ENCODE results near the gene PARVB.

PARVB gene

DNA sequence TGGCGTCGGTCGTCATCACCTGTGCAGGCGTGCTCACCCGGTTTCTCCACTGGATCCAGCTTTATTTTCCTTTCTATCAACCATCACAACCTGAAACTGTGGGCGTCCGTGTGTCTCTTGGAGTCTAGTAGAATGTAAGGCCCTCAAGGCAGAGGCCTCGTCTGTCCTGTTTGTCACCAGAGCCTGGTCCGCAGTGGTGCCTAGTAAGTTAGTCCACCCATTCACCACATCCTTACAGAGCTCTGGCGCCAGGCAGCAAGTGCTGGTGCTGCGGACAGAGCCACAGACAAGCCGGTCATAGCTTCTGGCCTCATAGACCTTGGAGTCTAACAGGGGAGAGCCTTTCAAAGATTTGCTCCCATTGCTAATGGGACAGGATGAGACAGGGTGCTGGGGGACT lies 92.2 kb downstream of the PARVB start:
- DNase-seq: no peak
- TF ChIP-seq GATA1 (IDR thresholded peaks at IDR 0.05; ENCODE audit: low read depth, low read length): no peak
- no peak for TF ChIP-seq POLR2A (IDR thresholded peaks at IDR 0.05; ENCODE audit: low read length)

DNA sequence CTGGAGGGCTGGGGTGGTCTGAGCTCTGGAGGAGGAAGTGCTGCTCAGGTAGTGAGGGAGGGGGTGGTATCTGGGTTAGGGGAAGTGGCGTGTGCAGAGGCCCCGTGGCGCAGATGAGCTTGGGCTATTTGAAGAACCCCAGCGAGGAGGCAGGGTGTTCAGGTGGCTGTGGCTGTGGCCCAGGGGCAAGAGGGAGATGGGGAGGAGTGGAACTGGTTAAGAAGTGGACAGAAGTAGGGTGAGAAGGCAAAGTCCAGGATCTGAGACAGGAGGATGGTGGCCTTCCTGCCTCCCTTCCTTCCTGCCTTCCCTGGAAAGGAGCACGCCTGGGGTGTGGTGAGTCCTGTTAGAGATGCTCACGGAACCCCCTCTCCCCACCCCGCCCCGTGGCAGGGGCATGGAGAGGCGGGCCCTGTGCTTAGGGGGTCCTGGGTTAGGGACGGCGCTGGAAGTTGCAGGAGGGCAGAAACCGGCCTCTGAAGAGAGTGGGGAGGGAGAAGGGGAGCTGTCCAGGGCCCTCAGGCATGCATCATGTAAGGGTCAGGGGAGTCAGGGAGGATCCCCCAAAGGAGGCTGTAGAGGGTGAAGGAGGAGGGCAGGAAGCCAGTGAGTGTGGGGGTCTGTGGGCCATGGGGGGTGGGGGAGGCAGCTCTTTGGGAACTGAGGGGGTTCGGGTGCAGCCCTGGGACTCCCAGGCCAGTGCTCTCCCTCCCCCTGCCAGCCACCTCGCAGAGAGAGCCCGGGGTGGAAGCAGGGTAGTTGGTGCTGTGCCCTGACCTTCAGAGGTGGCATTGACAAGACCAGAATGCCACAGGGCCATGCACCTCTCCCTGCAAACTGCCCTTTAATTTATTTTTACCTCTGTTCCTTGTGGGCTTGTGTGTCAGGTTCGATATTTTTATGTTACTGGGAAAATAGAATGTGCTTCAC lies 92.9 kb downstream of the PARVB start:
- no peak for DNase-seq
- no peak for TF ChIP-seq POLR2A (IDR thresholded peaks at IDR 0.05; ENCODE audit: low read length)
- no peak for TF ChIP-seq GATA1 (IDR thresholded peaks at IDR 0.05; ENCODE audit: low read depth, low read length)

DNA sequence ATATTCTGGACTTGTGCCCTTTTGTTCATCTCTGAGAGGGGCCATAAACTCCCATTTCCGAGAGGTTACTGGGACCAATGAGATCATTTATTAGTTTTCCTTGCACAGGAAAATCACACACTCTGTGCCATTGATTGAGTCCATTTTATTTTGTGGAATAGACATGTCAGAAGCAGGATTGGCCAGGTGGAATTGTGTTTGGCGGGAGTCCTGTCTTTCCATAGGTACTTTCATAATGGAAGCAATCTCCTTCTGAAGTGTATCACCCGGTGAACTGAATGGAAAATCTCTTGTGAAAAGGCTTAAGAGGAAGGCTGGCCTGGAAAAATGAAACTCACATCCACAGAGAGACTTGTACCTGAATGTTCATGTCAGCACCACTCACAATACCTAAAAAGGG lies 93.6 kb downstream of the PARVB start:
- TF ChIP-seq POLR2A (IDR thresholded peaks at IDR 0.05; ENCODE audit: low read length) (no peak), GATA1 (IDR thresholded peaks at IDR 0.05; ENCODE audit: low read depth, low read length) (no peak)
- no peak for DNase-seq

DNA sequence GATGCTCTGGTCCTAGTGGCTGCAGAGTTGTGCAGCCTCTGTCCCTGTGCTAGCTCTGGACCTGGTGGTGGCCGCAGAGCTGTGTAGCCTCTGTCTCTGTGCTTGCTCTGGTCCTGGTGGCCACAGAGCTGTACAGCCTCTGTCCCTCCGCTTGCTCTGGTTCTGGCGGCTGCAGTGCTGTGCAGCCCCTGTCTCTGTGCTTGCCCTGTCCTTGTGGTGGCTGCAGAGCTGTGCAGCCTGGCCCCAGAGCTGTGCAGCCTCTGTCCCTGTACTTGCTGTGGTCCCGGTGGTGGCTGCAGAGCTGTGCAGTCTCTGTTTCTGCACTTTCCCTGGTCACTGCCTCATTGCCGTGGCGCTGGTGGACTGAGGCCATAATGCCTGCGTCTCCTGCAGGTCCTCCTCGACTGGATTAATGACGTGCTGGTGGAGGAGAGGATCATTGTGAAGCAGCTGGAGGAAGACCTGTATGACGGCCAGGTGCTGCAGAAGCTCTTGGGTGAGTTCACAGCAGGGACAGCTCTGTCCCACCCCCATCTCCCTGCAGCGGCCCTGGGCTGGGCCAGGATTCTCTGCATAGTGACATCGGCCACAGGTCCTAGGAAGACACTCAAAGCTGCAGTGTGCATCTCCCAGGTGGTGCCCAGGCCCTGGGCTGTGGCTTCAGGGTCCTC lies 94.7 kb downstream of the PARVB start:
- DNase-seq: no peak
- TF ChIP-seq POLR2A (IDR thresholded peaks at IDR 0.05; ENCODE audit: low read length): no peak
- no peak for TF ChIP-seq GATA1 (IDR thresholded peaks at IDR 0.05; ENCODE audit: low read depth, low read length)

DNA sequence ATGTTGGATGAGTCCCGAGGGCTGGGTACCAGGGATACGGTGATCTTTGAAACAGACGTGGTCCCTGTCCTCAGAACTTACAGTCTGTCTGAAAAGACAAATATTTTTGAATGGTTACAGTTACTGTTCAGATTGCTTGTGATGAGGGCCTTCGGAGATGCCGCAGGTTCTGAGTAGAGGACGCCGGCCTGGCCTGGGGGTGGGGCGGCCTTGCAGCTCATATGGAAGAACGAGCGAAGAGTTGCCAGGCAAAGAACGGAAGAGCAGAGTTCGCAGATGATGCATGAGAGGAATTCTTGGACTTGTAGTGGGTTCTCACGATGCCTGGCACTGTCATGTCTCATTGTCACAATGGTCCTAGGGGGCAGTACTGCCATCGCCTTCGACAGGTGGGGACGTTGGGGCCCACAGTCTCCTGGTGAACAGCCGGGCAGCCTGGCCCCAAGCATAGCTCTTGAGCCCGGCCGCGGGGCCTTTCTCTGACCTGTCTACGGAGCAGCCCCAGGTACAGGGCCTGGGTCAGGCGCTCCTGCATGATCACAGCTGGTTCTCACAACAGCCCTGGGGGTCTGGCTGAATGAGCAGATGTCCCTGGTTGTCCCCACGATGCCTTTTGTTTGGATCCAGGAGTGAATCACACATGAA lies 95.7 kb downstream of the PARVB start:
- TF ChIP-seq GATA1 (IDR thresholded peaks at IDR 0.05; ENCODE audit: low read depth, low read length) (no peak), POLR2A (IDR thresholded peaks at IDR 0.05; ENCODE audit: low read length) (no peak)
- no peak for DNase-seq

DNA sequence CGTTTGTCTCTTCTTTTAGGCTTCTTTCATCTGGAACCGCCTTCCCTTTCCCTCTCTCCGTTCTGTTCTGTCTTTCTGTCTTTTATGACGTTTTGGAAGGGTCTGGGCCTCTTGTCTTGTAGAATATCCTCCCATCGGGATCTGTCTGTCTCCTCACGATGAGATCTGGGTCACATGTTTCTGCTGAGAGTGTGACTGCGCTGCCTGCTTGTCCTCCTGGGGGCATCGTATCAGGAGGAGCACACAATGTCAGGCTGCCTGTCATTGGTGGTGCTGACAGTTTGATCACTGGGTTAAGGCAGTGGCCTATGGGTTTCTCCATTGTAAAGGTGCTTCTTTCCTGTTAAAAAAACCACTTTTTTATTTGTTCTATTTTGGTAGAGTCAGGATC lies 96.2 kb downstream of the PARVB start:
- no peak for DNase-seq
- TF ChIP-seq POLR2A (IDR thresholded peaks at IDR 0.05; ENCODE audit: low read length) (no peak), GATA1 (IDR thresholded peaks at IDR 0.05; ENCODE audit: low read depth, low read length) (no peak)

DNA sequence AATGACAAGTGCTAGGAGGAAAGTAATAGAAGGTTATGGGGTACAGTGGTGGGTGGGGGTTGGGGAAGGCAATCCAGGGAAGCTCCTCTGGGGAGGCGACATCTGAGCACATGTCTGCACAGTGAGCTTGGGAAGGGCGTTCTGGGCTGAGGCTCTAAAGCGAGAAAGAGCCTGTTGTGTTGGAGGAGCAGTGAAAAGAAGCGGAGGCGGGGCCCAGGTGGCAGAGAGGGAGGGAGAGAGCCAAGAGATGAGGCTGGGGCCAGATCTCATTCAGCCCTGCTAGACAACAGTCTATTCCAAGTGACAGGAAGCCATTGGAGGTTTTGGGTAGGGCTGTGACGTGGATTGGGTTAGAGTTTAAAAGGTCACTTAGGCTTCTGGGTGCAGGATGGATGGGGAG lies 101.3 kb downstream of the PARVB start:
- no peak for TF ChIP-seq POLR2A (IDR thresholded peaks at IDR 0.05; ENCODE audit: low read length)
- no peak for TF ChIP-seq GATA1 (IDR thresholded peaks at IDR 0.05; ENCODE audit: low read depth, low read length)
- no peak for DNase-seq

DNA sequence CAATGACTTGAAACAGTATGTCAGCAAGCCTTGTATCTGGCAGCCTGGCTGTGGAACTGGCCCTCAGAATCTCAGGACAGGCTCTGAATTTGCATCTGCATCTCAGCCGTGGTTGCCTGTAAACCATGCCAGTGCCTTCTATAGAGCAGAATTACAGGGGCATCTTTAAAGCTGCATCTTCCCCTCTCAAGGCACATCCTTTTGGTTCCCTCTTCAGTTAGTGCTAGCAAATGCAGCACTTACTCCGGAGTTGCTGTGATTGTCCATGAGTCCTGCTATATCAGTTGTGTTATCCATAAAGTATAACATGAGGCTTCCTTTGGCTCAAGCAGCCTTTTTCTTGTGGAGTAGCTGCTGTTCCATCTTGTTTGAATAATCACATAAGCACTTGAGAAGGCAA lies 102.7 kb downstream of the PARVB start:
- TF ChIP-seq GATA1 (IDR thresholded peaks at IDR 0.05; ENCODE audit: low read depth, low read length) (no peak), POLR2A (IDR thresholded peaks at IDR 0.05; ENCODE audit: low read length) (no peak)
- no peak for DNase-seq

DNA sequence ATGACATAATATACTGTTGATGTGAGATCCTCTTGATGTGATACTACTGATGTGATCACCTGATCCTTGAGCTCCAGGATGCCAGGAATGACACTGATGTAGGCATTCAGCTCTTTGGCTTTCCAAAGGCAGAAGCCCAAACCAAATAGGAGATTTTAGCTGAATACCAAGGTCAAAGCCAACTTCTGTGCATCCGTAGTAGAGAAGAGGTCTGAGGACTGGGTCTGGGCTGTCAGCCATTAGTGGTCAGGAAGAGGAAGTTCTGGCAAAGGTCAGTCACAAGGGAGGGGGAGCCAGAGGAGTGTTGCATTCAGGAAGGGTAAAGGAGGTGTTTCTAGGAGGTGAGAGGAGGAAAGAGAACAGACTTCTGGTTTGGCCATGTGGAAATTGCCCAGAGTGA lies 103.3 kb downstream of the PARVB start:
- TF ChIP-seq POLR2A (IDR thresholded peaks at IDR 0.05; ENCODE audit: low read length) (no peak), GATA1 (IDR thresholded peaks at IDR 0.05; ENCODE audit: low read depth, low read length) (no peak)
- DNase-seq: no peak

DNA sequence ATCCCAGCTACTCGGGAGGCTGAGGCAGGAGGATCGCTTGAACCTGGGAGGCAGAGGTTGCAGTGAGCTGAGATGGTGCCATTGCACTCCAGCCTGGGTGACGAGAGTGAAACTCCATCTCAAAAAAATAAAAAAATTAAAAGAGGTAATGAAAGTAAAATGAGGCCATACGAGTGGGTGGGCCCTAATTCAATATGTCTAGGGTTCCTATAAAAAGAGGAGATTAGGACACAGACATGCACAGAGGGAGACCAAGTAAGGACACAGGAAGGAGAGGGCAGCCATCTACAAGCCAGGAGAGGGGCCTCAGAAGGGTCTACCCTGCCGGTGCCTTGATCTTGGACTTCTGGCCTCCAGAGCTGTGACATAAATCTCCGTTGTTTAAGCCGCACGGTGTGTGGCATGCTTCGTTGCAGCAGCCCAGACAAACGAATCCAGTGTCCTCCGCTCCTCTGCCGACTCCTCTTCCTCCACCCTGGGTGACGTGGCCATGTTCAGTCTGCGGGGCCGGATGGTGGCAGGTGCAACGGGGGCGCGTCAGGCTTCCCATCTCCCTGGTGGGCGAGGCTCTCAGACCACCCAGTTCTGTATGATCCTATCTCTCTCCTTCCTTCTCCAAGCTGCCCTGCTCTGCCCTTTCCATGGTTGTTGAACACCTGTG lies 105.0 kb downstream of the PARVB start:
- TF ChIP-seq POLR2A (IDR thresholded peaks at IDR 0.05; ENCODE audit: low read length): no peak
- no peak for TF ChIP-seq GATA1 (IDR thresholded peaks at IDR 0.05; ENCODE audit: low read depth, low read length)
- no peak for DNase-seq

DNA sequence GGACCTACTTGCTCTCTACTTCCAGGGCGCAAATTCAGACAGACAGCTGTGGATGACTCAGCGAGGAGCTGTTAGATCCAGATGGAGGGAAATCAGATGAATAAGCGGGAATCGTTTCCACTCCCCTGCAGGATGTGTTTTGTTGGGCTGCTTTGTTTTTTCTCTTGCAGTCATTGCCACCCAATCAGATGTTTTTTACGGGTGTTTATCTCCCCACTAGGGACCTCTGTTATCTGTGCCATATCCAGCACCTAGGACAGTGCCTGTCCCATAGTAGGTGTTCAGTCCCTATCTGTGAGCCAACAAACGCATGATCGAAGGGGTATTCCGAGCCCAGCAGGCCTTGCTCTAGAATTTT lies 105.5 kb downstream of the PARVB start:
- TF ChIP-seq GATA1 (IDR thresholded peaks at IDR 0.05; ENCODE audit: low read depth, low read length) (no peak), POLR2A (IDR thresholded peaks at IDR 0.05; ENCODE audit: low read length) (no peak)
- DNase-seq: no peak

DNA sequence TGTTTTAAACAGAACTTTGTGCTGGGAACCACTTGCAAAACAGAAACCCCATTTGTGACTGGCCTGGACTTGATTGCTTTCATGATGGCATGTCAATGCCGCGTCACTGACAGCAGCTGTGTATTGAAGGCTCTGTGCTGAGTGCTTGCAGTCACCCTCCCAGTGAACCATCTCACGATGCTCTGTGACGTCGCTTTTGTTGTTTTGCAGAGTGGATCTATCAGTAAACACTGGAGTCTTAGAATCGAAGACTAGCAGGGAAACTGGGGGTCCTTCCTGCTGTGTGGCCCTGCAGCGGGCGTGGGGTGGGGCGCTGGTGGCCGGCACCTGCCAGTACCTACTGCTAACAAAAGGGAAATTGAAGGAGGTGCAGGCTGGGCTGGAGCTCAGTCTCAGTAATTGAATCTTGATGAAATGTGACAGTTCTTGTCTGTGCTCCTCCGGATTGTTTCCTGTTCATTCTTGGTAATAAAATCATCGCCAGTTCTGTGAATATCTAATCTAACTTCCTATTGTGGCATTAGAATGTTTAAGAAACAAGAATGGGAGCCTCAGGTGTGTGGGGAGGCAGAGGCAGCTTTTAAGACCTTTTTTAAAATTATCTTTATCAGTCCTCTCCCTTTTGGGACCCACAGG lies 106.1 kb downstream of the PARVB start:
- DNase-seq: no peak
- no peak for TF ChIP-seq POLR2A (IDR thresholded peaks at IDR 0.05; ENCODE audit: low read length)
- no peak for TF ChIP-seq GATA1 (IDR thresholded peaks at IDR 0.05; ENCODE audit: low read depth, low read length)

DNA sequence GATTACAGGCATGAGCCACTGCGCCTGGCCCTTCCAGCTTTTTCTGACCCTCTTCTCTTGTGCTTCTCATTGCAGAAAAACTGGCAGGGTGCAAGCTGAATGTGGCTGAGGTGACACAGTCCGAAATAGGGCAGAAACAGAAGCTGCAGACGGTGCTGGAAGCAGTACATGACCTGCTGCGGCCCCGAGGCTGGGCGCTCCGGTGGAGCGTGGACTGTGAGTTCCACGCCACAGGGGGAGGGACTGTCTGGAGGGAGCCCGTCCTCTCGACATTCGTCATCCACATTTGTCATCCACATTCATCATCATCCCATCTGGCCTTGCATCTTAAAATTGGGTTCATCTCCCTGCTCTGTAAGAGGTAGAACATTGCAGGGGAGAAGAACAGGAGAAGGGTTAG lies 107.3 kb downstream of the PARVB start:
- no peak for DNase-seq
- no peak for TF ChIP-seq POLR2A (IDR thresholded peaks at IDR 0.05; ENCODE audit: low read length)

Data from erythroblast (primary cell).